Loucy (cell line): ENCODE data around the gene UBE3D.

Source experiments
- H2AFZ ChIP-seq: fragments of 200-600 bp; sonication (generic); 2 replicates; pipeline ENCODE4 v1.6.0; 2016; ENCODE audit warnings: antibody characterized with exemption, mild to moderate bottlenecking, low read length, moderate library complexity
- H3F3A ChIP-seq: fragments of 200-600 bp; 2 replicates; pipeline ENCODE4 v1.6.0; 2016; ENCODE audit warnings: antibody characterized with exemption, low read depth, mild to moderate bottlenecking
- H3K27me3 ChIP-seq: fragments of 200-600 bp; sonication (generic); 2 replicates; pipeline ENCODE4 v1.6.1; 2014; ENCODE audit warnings: low read length, mild to moderate bottlenecking; ENCODE audit not compliant: insufficient read depth, poor library complexity, severe bottlenecking
- H3K36me3 ChIP-seq: fragments of 200-600 bp; sonication (generic); 2 replicates; pipeline ENCODE4 v1.6.1; 2016; ENCODE audit warnings: low read length; ENCODE audit not compliant: insufficient read depth
- H3K4me1 ChIP-seq: fragments of 200-600 bp; sonication (generic); 2 replicates; pipeline ENCODE4 v1.5.1; 2014; ENCODE audit warnings: low read length, mild to moderate bottlenecking; ENCODE audit not compliant: insufficient read depth, poor library complexity, severe bottlenecking
- H3K4me2 ChIP-seq: fragments of 200-600 bp; sonication (generic); 2 replicates; pipeline ENCODE4 v1.6.0; 2014; ENCODE audit warnings: antibody characterized with exemption, low read length, low read depth, mild to moderate bottlenecking; ENCODE audit not compliant: poor library complexity, severe bottlenecking
- H3K4me3 ChIP-seq: fragments of 200-600 bp; sonication (generic); 2 replicates; pipeline ENCODE4 v1.5.1; 2014; ENCODE audit warnings: low read length, mild to moderate bottlenecking, mixed read lengths; ENCODE audit not compliant: poor library complexity, severe bottlenecking
- H3K79me2 ChIP-seq: fragments of 200-600 bp; sonication (generic); 2 replicates; pipeline ENCODE4 v1.6.1; 2014; ENCODE audit warnings: low read length; ENCODE audit not compliant: insufficient read depth
- H3K9ac ChIP-seq: fragments of 200-600 bp; sonication (generic); 2 replicates; pipeline ENCODE4 v1.6.0; 2014; ENCODE audit warnings: mild to moderate bottlenecking, low read depth, low read length, moderate library complexity; ENCODE audit not compliant: poor library complexity, severe bottlenecking
- H3K9me2 ChIP-seq: fragments of 200-600 bp; sonication (generic); replicated peaks from 2 replicates; pipeline ENCODE4 v1.6.1; 2016; ENCODE audit warnings: low read depth, low read length, mixed read lengths
- H3K9me3 ChIP-seq: fragments of 200-600 bp; sonication (generic); 2 replicates; pipeline ENCODE4 v1.6.1; 2014; ENCODE audit warnings: mild to moderate bottlenecking, antibody characterized with exemption, low read length, low read depth; ENCODE audit not compliant: insufficient read depth
- H4K20me1 ChIP-seq: fragments of 200-600 bp; sonication (generic); 2 replicates; pipeline ENCODE4 v1.6.0; 2014; ENCODE audit warnings: antibody characterized with exemption, low read length, mild to moderate bottlenecking; ENCODE audit not compliant: insufficient read depth, poor library complexity, severe bottlenecking
- CTCF ChIP-seq: fragments of 200-600 bp; sonication (generic); conservative IDR thresholded peaks from 2 replicates; pipeline ENCODE4 v1.5.1; 2014; ENCODE audit warnings: mild to moderate bottlenecking, antibody characterized with exemption, low read length
- EZH2phosphoT487 ChIP-seq: fragments of 200-600 bp; IDR thresholded peaks from 2 replicates; pipeline ENCODE4 v1.6.1; 2018; ENCODE audit warnings: antibody characterized with exemption, mild to moderate bottlenecking, moderate library complexity, borderline replicate concordance

UBE3D gene

GRCh38 chr6:83062225-83062624, 3.4 kb downstream of the UBE3D start:
- Histone ChIP-seq H3K9ac (no peak overlapping the region), H2AFZ (no peak overlapping the region), H3K9me2 (no peaks in the 10 kb centered on the region), H3F3A (no peaks in the 10 kb centered on the region), H3K36me3 (no peaks in the 10 kb centered on the region), H3K4me2 (peak overlapping the region; percentile 43), H3K79me2 (peaks cover 13% of the 10 kb centered on the region), H3K27me3 (no peaks in the 10 kb centered on the region), H4K20me1 (no peaks in the 10 kb centered on the region), H3K9me3 (no peaks in the 10 kb centered on the region), H3K4me3 (no peak overlapping the region), H3K4me1 (peaks cover 36% of the 10 kb centered on the region)
- TF ChIP-seq CTCF (no peak), EZH2phosphoT487 (no peak)

GRCh38 chr6:83061190-83061589, 4.5 kb downstream of the UBE3D start:
- Histone ChIP-seq H3K36me3 (no peaks in the 10 kb centered on the region; the same call in 1 of the 2 replicates), H3K9me3 (no peaks in the 10 kb centered on the region), H3K9ac (no peak overlapping the region), H3F3A (no peaks in the 10 kb centered on the region), H3K4me3 (no peak overlapping the region), H3K9me2 (no peaks in the 10 kb centered on the region), H3K4me2 (peak overlapping the region; percentile 22), H4K20me1 (no peaks in the 10 kb centered on the region), H2AFZ (no peak overlapping the region), H3K79me2 (peaks cover 13% of the 10 kb centered on the region), H3K27me3 (no peaks in the 10 kb centered on the region), H3K4me1 (peaks cover 34% of the 10 kb centered on the region)
- no peak for TF ChIP-seq CTCF
- TF ChIP-seq EZH2phosphoT487: no peak

- no peaks in the 10 kb centered on the region for H3K27me3 ChIP-seq
- no peaks in the 10 kb centered on the region for H3F3A ChIP-seq
- no peak overlapping the region for H3K4me3 ChIP-seq
- no peak overlapping the region for H3K9ac ChIP-seq
- H3K79me2 ChIP-seq: no peaks in the 10 kb centered on the region
- TF ChIP-seq CTCF (peak; percentile 93), EZH2phosphoT487 (no peak)
- H4K20me1 ChIP-seq: no peaks in the 10 kb centered on the region
- H3K9me3 ChIP-seq: no peaks in the 10 kb centered on the region
- H3K36me3 ChIP-seq: peaks cover 3% of the 10 kb centered on the region; the same call in 1 of the 2 replicates
- H3K4me1 ChIP-seq: peaks cover 8% of the 10 kb centered on the region
- H3K9me2 ChIP-seq: no peaks in the 10 kb centered on the region
- no peak overlapping the region for H2AFZ ChIP-seq
- H3K4me2 ChIP-seq: no peak overlapping the region
Observed at GRCh38 chr6:83057705-83058321, 7.8 kb downstream of the UBE3D start.
